ENCODE results near the gene OPN1MW.
"Not testable (repeated sequence)": the region's sequence is repeated elsewhere in the genome, so short reads cannot be mapped to it uniquely, and the experiment has no call there.

DNA sequence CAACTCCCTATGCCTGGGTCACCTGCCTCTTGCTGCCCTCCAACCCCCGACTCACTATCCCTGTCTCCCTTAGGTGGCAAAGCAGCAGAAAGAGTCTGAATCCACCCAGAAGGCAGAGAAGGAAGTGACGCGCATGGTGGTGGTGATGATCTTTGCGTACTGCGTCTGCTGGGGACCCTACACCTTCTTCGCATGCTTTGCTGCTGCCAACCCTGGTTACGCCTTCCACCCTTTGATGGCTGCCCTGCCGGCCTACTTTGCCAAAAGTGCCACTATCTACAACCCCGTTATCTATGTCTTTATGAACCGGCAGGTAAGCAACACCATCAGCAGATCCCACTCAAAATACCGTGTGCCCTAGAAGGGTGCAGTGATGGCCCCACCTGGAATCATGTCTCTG, 26.2 kb upstream of the OPN1MW start:
- not testable (repeated sequence) for TF ChIP-seq GLIS3 (CRISPR knock-in tag; IDR thresholded peaks at IDR 0.05); BACH2 (CRISPR knock-in tag; IDR thresholded peaks at IDR 0.05; ENCODE audit: borderline replicate concordance); SNAI2 (CRISPR knock-in tag; IDR thresholded peaks at IDR 0.05); RARB (CRISPR knock-in tag; IDR thresholded peaks at IDR 0.05); ZFP30 (CRISPR knock-in tag; IDR thresholded peaks at IDR 0.05); ZNF565 (CRISPR knock-in tag; conservative IDR thresholded peaks at IDR 0.05; ENCODE audit: low read depth); ESRRG (CRISPR knock-in tag; IDR thresholded peaks at IDR 0.05); ISL1 (CRISPR knock-in tag; IDR thresholded peaks at IDR 0.05); ZNF8 (CRISPR knock-in tag; IDR thresholded peaks at IDR 0.05); ZFP3 (CRISPR knock-in tag; IDR thresholded peaks at IDR 0.05); OSR1 (CRISPR knock-in tag; IDR thresholded peaks at IDR 0.05)
- TF ChIP-seq, protein P1, sequence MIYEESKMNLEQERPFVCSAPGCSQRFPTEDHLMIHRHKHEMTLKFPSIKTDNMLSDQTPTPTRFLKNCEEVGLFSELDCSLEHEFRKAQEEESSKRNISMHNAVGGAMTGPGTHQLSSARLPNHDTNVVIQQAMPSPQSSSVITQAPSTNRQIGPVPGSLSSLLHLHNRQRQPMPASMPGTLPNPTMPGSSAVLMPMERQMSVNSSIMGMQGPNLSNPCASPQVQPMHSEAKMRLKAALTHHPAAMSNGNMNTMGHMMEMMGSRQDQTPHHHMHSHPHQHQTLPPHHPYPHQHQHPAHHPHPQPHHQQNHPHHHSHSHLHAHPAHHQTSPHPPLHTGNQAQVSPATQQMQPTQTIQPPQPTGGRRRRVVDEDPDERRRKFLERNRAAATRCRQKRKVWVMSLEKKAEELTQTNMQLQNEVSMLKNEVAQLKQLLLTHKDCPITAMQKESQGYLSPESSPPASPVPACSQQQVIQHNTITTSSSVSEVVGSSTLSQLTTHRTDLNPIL (CRISPR knock-in tag; IDR thresholded peaks at IDR 0.05; ENCODE audit: low read depth): not testable (repeated sequence)
- TF ChIP-seq, protein P2, sequence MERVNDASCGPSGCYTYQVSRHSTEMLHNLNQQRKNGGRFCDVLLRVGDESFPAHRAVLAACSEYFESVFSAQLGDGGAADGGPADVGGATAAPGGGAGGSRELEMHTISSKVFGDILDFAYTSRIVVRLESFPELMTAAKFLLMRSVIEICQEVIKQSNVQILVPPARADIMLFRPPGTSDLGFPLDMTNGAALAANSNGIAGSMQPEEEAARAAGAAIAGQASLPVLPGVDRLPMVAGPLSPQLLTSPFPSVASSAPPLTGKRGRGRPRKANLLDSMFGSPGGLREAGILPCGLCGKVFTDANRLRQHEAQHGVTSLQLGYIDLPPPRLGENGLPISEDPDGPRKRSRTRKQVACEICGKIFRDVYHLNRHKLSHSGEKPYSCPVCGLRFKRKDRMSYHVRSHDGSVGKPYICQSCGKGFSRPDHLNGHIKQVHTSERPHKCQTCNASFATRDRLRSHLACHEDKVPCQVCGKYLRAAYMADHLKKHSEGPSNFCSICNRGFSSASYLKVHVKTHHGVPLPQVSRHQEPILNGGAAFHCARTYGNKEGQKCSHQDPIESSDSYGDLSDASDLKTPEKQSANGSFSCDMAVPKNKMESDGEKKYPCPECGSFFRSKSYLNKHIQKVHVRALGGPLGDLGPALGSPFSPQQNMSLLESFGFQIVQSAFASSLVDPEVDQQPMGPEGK (CRISPR knock-in tag; IDR thresholded peaks at IDR 0.05; ENCODE audit: borderline replicate concordance): not testable (repeated sequence)
- TF ChIP-seq, protein P3, sequence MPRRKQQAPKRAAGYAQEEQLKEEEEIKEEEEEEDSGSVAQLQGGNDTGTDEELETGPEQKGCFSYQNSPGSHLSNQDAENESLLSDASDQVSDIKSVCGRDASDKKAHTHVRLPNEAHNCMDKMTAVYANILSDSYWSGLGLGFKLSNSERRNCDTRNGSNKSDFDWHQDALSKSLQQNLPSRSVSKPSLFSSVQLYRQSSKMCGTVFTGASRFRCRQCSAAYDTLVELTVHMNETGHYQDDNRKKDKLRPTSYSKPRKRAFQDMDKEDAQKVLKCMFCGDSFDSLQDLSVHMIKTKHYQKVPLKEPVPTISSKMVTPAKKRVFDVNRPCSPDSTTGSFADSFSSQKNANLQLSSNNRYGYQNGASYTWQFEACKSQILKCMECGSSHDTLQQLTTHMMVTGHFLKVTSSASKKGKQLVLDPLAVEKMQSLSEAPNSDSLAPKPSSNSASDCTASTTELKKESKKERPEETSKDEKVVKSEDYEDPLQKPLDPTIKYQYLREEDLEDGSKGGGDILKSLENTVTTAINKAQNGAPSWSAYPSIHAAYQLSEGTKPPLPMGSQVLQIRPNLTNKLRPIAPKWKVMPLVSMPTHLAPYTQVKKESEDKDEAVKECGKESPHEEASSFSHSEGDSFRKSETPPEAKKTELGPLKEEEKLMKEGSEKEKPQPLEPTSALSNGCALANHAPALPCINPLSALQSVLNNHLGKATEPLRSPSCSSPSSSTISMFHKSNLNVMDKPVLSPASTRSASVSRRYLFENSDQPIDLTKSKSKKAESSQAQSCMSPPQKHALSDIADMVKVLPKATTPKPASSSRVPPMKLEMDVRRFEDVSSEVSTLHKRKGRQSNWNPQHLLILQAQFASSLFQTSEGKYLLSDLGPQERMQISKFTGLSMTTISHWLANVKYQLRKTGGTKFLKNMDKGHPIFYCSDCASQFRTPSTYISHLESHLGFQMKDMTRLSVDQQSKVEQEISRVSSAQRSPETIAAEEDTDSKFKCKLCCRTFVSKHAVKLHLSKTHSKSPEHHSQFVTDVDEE (CRISPR knock-in tag; IDR thresholded peaks at IDR 0.05): not testable (repeated sequence)
